GM18858 (cell line): ENCODE results near the gene HAUS7.

ENCODE experiments used
- ATAC-seq: cut with Tn5 transposase; IDR thresholded peaks from one replicate; pipeline ENCODE4 v1.9.1; 2021; ENCODE audit not compliant: unreplicated experiment

The HAUS7 gene

DNA sequence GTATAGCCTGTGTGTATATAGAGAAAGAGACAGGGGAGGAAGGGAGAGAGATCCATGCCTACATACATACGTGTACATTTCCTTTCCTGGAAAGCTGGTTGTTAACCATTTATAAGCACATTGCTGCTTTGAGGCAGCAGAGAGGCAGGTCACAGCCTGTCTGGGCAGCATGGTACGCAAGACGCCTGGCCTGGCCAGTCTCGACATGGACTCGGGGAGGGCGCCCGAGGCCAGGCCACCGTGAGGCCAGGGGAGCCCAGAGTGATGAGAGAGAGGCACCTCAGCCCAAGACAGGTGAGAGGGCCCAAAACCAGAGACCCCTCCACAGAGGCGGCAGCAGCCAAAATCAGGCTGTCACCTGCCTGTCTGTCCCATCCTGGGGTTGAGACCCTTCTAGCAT is 28.4 kb downstream of the HAUS7 start:
- ATAC-seq: no peak

DNA sequence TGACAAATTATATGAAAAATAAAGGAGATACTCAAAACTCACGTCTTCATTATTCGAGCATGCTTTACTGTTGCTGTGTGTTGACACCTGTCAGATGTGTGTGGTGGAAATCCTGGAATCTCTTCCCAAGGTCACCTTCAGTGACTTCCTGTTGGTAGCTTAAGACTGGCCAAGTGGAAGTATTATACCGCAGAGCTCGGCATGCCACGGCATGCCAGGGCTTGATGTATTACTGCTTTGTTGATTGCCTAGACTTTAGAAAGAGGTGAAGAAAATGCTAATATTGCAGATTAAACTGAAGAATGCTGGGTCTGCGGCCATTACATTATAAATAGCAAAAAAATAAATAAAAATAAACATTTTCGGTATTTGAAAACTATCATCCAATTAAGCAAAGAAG is 29.1 kb downstream of the HAUS7 start:
- no peak for ATAC-seq

- no peak for ATAC-seq
Measured at GRCh38 chrX:153440556-153441135, 29.7 kb downstream of the HAUS7 start.

DNA sequence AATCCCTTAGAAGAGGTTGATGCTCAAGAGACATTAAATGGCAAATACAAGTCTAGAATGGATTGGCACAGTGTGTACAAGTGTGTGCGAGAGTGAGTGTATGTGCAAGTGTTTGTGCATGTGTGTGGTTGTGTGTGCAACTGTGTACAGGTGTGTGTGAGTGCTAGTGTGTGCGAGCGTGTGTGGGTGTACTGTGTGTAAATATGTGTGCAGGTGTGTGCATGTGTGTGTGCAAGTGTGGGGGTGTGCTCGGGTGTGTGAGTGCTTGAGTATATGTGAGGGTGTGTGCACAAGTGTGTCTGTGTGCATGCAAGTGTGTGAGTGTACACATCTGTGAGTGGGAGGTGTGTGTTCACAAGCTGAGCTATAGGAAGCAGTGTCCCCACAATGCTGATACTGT is 30.4 kb downstream of the HAUS7 start:
- ATAC-seq: no peak

GRCh38 chrX:153438532-153438931 is 31.8 kb downstream of the HAUS7 start:
- ATAC-seq: no peak

DNA sequence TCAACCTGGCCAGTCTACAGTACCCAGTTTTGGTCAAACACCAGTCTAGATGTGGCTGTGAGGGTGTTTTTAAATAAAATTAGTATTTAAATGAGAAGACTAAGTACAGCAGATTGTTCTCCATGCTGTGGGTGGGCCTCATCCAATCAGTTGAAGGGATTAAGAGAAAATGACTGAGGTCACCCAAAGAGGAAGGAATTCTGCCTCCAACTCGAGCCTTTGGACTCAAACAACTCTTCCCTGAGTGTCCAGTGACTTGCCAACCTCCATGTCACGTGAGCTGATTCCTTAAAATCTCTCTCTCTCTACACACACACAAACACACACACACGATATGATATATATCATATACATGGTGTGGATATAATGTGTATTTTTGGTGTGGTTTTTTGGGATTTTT is 34.5 kb downstream of the HAUS7 start:
- no peak for ATAC-seq

- ATAC-seq: no peak
Measured at GRCh38 chrX:153434801-153435200, 35.6 kb downstream of the HAUS7 start.

- ATAC-seq: no peak
Measured at GRCh38 chrX:153433781-153434285, 36.5 kb downstream of the HAUS7 start.

- no peak for ATAC-seq
Measured at GRCh38 chrX:153433161-153433680, 37.2 kb downstream of the HAUS7 start.

DNA sequence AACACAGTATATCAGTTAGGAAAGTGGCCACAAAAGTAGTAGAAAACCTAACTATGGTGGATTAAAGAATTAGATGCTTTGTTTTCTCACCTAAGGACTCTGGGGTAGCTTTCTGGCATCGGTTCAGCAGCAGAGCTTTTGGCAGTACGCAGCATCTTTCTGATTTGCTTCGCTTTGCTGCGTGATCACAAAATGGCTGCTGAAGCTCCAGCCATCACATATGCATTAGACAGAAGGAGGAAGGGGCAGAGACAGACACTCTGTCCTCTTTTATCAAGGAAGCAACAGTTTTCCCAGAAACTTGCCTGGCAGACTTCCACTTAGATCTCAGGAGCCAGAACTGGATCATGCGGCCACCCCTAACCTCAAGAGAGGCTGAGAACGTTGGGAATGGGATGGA is 39.6 kb downstream of the HAUS7 start:
- ATAC-seq: no peak

- no peak for ATAC-seq
Measured at GRCh38 chrX:153426204-153426603, 44.2 kb downstream of the HAUS7 start.

DNA sequence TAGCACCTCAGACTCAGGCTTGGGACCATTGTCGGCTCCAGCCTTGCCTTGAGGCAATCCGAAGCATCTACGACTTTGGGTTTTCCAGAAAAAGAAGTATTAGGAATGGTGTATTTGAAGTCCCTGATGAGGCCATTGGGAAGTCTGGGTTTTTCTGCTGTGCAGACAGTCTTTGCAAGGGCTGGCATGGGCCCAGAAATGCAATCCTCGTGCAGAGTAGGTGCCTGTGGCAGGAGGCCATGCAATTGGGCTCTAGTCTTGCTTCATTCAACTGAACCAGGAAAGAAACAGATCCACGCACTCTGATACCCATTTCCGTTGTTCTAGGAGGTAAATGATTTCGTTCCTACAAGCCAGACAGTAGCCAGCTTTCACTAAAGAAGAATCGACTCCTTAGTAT is 46.7 kb downstream of the HAUS7 start:
- ATAC-seq: no peak

- no peak for ATAC-seq
Measured at GRCh38 chrX:153421856-153422255, 48.5 kb downstream of the HAUS7 start.

DNA sequence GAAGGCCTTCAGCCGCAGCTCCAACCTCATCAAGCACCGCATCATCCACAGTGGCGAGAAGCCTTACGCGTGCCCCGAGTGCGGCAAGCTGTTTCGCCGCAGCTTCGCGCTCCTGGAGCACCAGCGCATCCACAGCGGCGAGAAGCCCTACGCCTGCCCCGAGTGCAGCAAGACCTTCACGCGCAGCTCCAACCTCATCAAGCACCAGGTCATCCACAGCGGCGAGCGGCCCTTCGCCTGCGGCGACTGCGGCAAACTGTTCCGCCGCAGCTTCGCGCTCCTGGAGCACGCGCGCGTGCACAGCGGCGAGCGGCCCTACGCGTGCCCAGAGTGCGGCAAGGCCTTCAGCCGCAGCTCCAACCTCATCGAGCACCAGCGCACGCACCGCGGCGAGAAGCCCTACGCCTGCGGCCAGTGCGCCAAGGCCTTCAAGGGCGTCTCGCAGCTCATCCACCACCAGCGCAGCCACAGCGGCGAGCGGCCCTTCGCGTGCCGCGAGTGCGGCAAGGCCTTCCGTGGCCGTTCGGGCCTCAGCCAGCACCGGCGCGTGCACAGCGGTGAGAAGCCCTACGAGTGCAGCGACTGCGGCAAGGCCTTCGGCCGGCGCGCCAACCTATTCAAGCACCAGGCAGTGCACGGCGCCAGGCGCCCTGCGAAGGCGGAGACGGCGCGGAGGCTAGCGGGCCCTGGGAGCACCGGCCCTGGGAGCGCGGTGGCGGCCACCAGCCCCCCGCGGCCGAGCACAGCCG is 49.4 kb downstream of the HAUS7 start:
- ATAC-seq: no peak

- no peak for ATAC-seq
Measured at GRCh38 chrX:153417637-153418036, 52.7 kb downstream of the HAUS7 start.

GRCh38 chrX:153416781-153417450 is 53.5 kb downstream of the HAUS7 start:
- ATAC-seq: no peak

GRCh38 chrX:153414856-153415510 is 55.4 kb downstream of the HAUS7 start:
- no peak for ATAC-seq

- ATAC-seq: no peak
Measured at GRCh38 chrX:153413731-153414130, 56.6 kb downstream of the HAUS7 start.

DNA sequence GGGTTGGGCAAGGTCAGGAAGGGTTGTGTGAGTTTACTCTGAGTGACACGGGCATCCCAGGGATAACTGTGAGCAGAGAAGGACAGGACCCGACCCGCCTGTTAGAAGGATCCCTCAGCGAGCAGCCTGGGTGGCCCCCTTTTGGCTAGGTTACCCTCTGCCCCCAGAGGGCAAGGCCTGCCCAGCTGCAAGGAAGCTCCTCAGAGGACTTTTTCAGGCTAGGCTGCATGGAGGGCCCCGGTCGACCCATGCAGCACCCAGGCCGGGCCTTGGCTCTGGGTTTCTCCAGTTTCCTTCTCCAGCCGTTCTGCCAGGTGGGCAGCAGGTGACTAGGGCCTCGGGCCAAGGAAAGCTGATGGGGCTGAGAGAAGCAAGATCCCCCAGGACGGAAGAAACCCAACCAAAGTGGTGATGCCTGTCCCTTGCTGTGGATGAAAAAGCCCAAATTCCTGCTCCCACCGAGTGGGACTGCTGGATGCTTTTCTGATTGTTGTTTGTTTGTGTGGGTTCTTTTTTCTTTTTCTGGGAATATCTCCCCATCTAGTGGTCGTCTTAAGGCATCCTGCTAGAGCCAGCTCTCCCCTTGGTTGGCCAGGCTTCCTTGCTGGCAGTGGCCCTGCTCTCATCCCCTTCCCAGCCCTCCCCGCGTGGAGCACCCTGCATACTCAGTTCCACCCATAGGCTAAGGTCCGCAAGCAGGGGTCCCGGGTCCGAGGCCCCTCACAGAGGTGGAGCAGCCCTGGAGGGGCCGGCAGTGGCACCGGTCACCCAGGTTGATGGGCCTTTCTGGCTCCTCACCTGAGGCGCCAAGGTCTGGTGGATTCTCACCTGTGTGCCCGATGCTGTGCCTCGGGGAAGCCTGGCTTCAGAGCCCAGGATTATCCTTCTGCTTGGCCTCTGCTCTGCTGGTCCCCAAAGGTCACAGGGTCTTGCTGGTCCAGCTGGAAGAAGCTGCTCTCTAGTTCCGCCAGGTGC is 57.3 kb downstream of the HAUS7 start:
- ATAC-seq: no peak

DNA sequence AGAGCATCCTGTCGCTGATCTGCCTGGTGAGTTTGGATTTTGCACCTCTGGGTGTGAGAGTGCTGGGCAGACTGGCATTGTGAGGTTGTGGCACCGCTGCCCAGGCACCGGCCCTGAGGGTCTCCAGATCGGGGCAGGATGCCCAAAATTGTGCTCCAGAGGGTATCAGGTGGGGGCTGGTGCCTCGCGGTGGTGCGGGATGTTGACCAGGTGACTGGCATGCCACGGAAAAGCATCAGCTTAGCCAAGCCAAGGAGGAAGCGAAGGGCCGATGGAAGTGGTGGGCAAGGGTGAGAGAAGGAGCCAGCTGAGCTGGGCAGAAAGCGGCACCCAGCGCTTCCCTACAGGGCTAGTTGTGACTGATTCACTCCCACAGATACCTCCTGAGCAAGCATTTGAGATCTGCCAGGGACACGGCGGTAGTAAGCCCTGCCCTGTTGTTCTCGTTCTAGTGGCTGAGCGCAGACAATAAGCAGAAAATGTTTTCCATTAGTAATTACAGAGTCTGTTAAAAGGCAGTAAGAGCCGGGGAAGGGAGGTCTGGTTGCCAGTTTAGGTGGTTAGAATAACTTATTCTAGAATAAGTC is 58.3 kb downstream of the HAUS7 start:
- no peak for ATAC-seq
